Endodermal cell (in vitro differentiated cells): ENCODE data around the gene ATRN. TPM values are rescaled to one million over a fixed set of nuclear protein-coding genes. Genes with fewer than 3 reads are reported as not detected.
"Not testable (repeated sequence)": the region's sequence is repeated elsewhere in the genome, so short reads cannot be mapped to it uniquely, and the experiment has no call there.

Experiments
- DNase-seq: peaks from one replicate; pipeline ENCODE4 v3.0.0-alpha.2; 2017
- H3K27ac ChIP-seq: 2 replicates; pipeline ENCODE4 v1.5.1; 2013; ENCODE audit warnings: mild to moderate bottlenecking, low read depth, low read length, moderate library complexity
- H3K27me3 ChIP-seq: 2 replicates; pipeline ENCODE4 v1.6.1; 2013; ENCODE audit warnings: mild to moderate bottlenecking, low read length, moderate library complexity; ENCODE audit not compliant: insufficient read depth, control insufficient read depth, poor library complexity, severe bottlenecking
- H3K36me3 ChIP-seq: 2 replicates; pipeline ENCODE4 v1.7.0; 2013; ENCODE audit warnings: mild to moderate bottlenecking, low read length, moderate library complexity; ENCODE audit not compliant: control insufficient read depth, insufficient read depth
- H3K4me1 ChIP-seq: one replicate; pipeline ENCODE4 v1.7.0; 2013; ENCODE audit warnings: low read length; ENCODE audit not compliant: control insufficient read depth, insufficient read depth
- H3K4me3 ChIP-seq: 2 replicates; pipeline ENCODE4 v1.5.1; 2013; ENCODE audit warnings: mild to moderate bottlenecking, low read length, moderate library complexity
- H3K9ac ChIP-seq: 2 replicates; pipeline ENCODE4 v1.6.1; 2013; ENCODE audit warnings: mild to moderate bottlenecking, low read length, moderate library complexity; ENCODE audit not compliant: poor library complexity, severe bottlenecking; ENCODE audit errors: extremely low read depth
- H3K9me3 ChIP-seq: 2 replicates; pipeline ENCODE4 v1.6.1; 2013; ENCODE audit warnings: mild to moderate bottlenecking, low read length, moderate library complexity; ENCODE audit not compliant: control insufficient read depth
- H3K27ac Mint-ChIP-seq: 2 replicates; pipeline ENCODE4 v1.8.0; 2020; ENCODE audit warnings: mixed read lengths
- H3K27me3 Mint-ChIP-seq: 2 replicates; pipeline ENCODE4 v1.8.0; 2021; ENCODE audit warnings: mild to moderate bottlenecking, mixed read lengths; ENCODE audit not compliant: insufficient read depth
- H3K36me3 Mint-ChIP-seq: 2 replicates; pipeline ENCODE4 v1.8.0; 2020; ENCODE audit warnings: low read depth, mixed read lengths
- H3K4me1 Mint-ChIP-seq: 2 replicates; pipeline ENCODE4 v1.8.0; 2020; ENCODE audit warnings: mixed read lengths
- H3K4me3 Mint-ChIP-seq: 2 replicates; pipeline ENCODE4 v1.8.0; 2020; ENCODE audit warnings: mild to moderate bottlenecking, moderate library complexity, mixed read lengths
- H3K9me3 Mint-ChIP-seq: 2 replicates; pipeline ENCODE4 v1.8.0; 2020; ENCODE audit warnings: mild to moderate bottlenecking, mixed read lengths
- WGBS, 2 experiments: methylation state at CpG; one replicate each; pipeline versions ENCODE4 v1.1.5 to v1.1.7; 2013; ENCODE audit warnings: missing lambda C conversion rate in 2 of 2, mixed read lengths in 1 of 2; ENCODE audit not compliant: insufficient coverage in 1 of 2, insufficient read length in 1 of 2; 5-methylcytosine and 5-hydroxymethylcytosine counted together
- total RNA-seq, 2 donors: library from RNA; stranded (reverse); fragmentation: NEBNext Ultra II Directional in 1 of 2; extraction: Animal tissue kit (Norgen Biotek cat#: 25700) in 1 of 2; gene quantifications; 2 replicates in 1 of 2; 3 replicates in 1 of 2; pipeline ENCODE4 v1.2.1, GENCODE V29; 2021
- TF ChIP-seq, protein P1 (sequence below): fragments of 200-600 bp; sonication (generic); conservative IDR thresholded peaks from 2 replicates; pipeline ENCODE4 v1.5.0; 2021; ENCODE audit warnings: antibody characterized with exemption, mild to moderate bottlenecking

The ATRN gene
- total RNA-seq, 2 donors from 2014 or later: 27.4 to 31.2 TPM

DNA sequence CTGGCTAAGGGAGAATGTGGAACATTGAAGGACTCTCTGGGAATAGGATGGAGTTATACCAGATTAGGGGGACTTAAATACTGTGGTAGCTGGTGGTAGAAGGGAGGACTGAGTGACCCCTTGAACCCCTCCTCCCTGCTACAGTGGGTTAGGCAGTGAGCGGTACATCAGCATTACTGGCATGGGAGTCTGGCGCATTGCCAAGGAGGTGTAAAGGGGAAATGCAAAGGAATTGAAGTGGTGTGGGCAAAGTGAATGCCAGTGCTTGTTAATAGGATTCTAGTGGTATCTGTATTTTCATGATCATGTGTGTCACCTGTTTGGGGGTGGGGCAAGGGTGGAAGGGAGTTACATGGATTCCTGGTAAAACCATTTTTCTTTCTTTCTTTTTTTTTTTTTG is 132.3 kb downstream of the ATRN start:
- Mint-ChIP-seq H3K4me1 (peaks cover 1% of the 10 kb centered on the region), H3K27me3 (no peaks in the 10 kb centered on the region), H3K27ac (no peak overlapping the region), H3K9me3 (no peaks in the 10 kb centered on the region), H3K4me3 (no peak overlapping the region), H3K36me3 (peaks cover 38% of the 10 kb centered on the region)
- WGBS, 2 experiments: 94 to 97% methylated on average over 2 of the region's 2 CpGs
- Histone ChIP-seq H3K9ac (no peak overlapping the region), H3K9me3 (no peaks in the 10 kb centered on the region), H3K27me3 (no peaks in the 10 kb centered on the region), H3K36me3 (peaks cover 31% of the 10 kb centered on the region), H3K27ac (no peak overlapping the region), H3K4me3 (no peak overlapping the region), H3K4me1 (peaks cover 3% of the 10 kb centered on the region)
- DNase-seq: no peak
- TF ChIP-seq, protein P1, sequence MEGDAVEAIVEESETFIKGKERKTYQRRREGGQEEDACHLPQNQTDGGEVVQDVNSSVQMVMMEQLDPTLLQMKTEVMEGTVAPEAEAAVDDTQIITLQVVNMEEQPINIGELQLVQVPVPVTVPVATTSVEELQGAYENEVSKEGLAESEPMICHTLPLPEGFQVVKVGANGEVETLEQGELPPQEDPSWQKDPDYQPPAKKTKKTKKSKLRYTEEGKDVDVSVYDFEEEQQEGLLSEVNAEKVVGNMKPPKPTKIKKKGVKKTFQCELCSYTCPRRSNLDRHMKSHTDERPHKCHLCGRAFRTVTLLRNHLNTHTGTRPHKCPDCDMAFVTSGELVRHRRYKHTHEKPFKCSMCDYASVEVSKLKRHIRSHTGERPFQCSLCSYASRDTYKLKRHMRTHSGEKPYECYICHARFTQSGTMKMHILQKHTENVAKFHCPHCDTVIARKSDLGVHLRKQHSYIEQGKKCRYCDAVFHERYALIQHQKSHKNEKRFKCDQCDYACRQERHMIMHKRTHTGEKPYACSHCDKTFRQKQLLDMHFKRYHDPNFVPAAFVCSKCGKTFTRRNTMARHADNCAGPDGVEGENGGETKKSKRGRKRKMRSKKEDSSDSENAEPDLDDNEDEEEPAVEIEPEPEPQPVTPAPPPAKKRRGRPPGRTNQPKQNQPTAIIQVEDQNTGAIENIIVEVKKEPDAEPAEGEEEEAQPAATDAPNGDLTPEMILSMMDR: no peak

DNA sequence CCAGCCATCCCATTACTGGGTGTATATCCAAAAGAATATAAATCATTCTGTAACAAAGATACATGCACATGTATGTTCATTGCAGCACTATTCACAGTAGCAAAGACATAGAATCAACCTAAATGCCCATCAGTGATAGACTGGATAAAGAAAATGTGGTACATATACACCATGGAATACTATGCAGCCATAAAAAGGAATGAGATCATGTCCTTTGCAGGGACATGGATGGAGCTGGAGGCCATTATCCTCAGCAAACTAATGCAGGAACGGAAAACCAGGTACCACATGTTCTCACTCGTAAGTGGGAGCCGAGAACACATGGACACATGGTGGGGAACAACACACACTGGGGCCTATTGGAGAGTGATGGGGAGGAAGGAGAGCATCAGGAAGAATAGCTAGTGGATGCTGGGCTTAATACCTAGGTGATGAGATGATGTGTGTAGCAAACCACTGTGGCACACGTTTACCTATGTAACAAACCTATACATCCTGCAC is 134.6 kb downstream of the ATRN start:
- WGBS, 2 experiments: 88% methylated on average over 3 to 4 of the region's 4 CpGs
- not testable (repeated sequence) for DNase-seq, H3K4me3 Mint-ChIP-seq, H3K4me1 Mint-ChIP-seq, H3K9me3 ChIP-seq, H3K27ac ChIP-seq, H3K27ac Mint-ChIP-seq, H3K27me3 Mint-ChIP-seq, H3K9me3 Mint-ChIP-seq, H3K9ac ChIP-seq, H3K4me1 ChIP-seq, H3K27me3 ChIP-seq, H3K4me3 ChIP-seq
- peaks cover 32% of the 10 kb centered on the region for H3K36me3 Mint-ChIP-seq
- peaks cover 20% of the 10 kb centered on the region for H3K36me3 ChIP-seq

DNA sequence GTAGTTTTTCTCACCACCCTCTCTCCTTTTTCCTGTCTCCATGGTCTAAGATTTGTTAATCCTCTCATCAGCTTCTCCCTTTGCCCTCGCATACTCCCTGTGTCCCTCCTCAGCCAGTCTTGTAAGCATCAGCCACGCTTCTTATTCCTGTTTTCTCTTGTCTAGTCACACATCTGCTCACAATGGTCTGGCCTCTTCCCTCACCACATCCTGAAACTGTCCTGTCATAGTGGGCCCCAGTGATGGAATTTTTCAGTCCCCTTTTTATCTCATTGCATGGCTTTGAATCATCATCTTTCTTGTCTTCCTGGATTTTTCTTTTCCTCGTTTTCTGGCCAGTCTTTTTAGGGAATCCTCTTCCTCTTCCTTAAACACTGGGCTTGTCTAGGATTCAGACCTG is 135.2 kb downstream of the ATRN start:
- no peak overlapping the region for H3K4me3 Mint-ChIP-seq
- DNase-seq: no peak
- H3K27ac ChIP-seq: no peak overlapping the region
- no peaks in the 10 kb centered on the region for H3K9me3 ChIP-seq
- TF ChIP-seq, protein P1: no peak
- H3K4me1 ChIP-seq: no peaks in the 10 kb centered on the region
- H3K4me1 Mint-ChIP-seq: no peaks in the 10 kb centered on the region
- H3K36me3 Mint-ChIP-seq: peaks cover 28% of the 10 kb centered on the region
- 78 to 83% methylated on average over 3 of the region's 3 CpGs for WGBS, 2 experiments
- no peak overlapping the region for H3K9ac ChIP-seq
- no peaks in the 10 kb centered on the region for H3K9me3 Mint-ChIP-seq
- no peak overlapping the region for H3K4me3 ChIP-seq
- no peak overlapping the region for H3K27ac Mint-ChIP-seq
- H3K27me3 Mint-ChIP-seq: no peaks in the 10 kb centered on the region
- H3K36me3 ChIP-seq: peaks cover 14% of the 10 kb centered on the region
- H3K27me3 ChIP-seq: no peaks in the 10 kb centered on the region

DNA sequence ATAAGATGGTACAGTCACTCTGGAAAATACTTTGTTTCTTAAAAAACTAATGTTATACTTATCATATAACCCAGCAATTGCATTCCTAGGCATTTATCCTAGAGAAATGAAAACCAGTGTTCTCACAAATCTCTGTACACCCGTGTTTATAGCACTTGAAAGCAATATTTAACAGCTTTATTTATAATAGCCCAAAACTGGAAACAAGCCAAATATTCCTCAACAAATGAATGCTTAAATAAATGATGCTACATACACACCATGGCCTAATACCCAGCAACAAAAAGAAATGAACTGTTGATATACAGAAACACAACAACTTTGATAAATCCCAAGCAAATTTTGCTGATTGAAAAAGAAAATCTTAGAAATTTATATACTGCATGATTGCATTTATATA is 141.1 kb downstream of the ATRN start:
- Mint-ChIP-seq H3K9me3 (no peaks in the 10 kb centered on the region), H3K27me3 (no peaks in the 10 kb centered on the region), H3K27ac (no peak overlapping the region), H3K4me1 (peaks cover 13% of the 10 kb centered on the region), H3K36me3 (peaks cover 2% of the 10 kb centered on the region), H3K4me3 (no peak overlapping the region)
- H3K4me1 ChIP-seq: no peaks in the 10 kb centered on the region
- 97 to 100% methylated on average over 1 of the region's 1 CpG for WGBS, 2 experiments
- no peaks in the 10 kb centered on the region for H3K9me3 ChIP-seq
- H3K27me3 ChIP-seq: no peaks in the 10 kb centered on the region
- H3K36me3 ChIP-seq: no peaks in the 10 kb centered on the region
- no peak for DNase-seq
- no peak overlapping the region for H3K27ac ChIP-seq
- H3K9ac ChIP-seq: no peak overlapping the region
- TF ChIP-seq, protein P1: no peak
- H3K4me3 ChIP-seq: no peak overlapping the region
